Ovary (tissue), 3 donors: ENCODE data around the gene CDH23.

ENCODE experiments used
- EP300 ChIP-seq: sonication (generic); formaldehyde crosslinking; IDR thresholded peaks from one replicate; pipeline ENCODE4 v1.6.1; 2017; ENCODE audit warnings: antibody characterized with exemption
- POLR2A ChIP-seq: fragments of 450-650 bp; IDR thresholded peaks from one replicate; pipeline ENCODE4 v1.6.1; 2017; ENCODE audit warnings: antibody characterized with exemption, mild to moderate bottlenecking, moderate library complexity
- TF ChIP-seq, protein P1 (sequence below), 3 donors: fragments of 450-650 bp in 2 of 3; fragments of 200-600 bp in 1 of 3; IDR thresholded peaks; one replicate each; pipeline versions ENCODE4 v1.5.1 to v1.8.0; 2016 to 2022; ENCODE audit warnings: antibody characterized with exemption in 3 of 3, mild to moderate bottlenecking in 1 of 3
- donor health status: DM: no; HTN: no; CAD: no.

DNA sequence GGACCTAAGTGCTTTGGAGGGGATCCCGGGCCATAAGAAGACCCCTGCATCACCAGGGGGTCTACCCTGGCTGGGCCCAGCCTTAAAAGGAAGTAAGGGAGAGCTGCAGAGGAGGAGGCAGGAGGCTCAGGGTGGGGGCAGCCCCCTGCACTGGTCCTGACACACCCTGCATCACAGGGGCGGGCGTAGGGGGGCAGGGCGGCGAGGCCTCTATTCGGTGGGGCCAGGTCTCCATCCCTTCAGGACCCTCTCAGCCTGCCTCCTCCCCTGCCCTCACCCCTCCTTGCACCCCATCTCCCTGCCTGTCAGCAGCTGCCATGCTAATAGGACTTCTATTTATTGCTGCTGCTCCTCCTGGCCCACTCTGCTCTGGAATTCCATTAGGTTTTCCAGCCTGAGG, 221.5 kb downstream of the CDH23 start:
- TF ChIP-seq EP300 (no peak), POLR2A (no peak)
- TF ChIP-seq, protein P1, sequence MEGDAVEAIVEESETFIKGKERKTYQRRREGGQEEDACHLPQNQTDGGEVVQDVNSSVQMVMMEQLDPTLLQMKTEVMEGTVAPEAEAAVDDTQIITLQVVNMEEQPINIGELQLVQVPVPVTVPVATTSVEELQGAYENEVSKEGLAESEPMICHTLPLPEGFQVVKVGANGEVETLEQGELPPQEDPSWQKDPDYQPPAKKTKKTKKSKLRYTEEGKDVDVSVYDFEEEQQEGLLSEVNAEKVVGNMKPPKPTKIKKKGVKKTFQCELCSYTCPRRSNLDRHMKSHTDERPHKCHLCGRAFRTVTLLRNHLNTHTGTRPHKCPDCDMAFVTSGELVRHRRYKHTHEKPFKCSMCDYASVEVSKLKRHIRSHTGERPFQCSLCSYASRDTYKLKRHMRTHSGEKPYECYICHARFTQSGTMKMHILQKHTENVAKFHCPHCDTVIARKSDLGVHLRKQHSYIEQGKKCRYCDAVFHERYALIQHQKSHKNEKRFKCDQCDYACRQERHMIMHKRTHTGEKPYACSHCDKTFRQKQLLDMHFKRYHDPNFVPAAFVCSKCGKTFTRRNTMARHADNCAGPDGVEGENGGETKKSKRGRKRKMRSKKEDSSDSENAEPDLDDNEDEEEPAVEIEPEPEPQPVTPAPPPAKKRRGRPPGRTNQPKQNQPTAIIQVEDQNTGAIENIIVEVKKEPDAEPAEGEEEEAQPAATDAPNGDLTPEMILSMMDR (IDR thresholded peaks at IDR 0.05): no peak
